Spleen (tissue), 11 donors: Measurements from ENCODE around the gene PTPRG. TPM values are rescaled to one million over a fixed set of nuclear protein-coding genes. Genes with fewer than 3 reads are reported as not detected.

Experiments
- DNase-seq: peaks from one replicate; pipeline ENCODE4 v3.0.0-alpha.2; 2020
- H3K27ac ChIP-seq, 8 donors: fragments of 200-600 bp; sonication (generic) in 7 of 8; 1 replicate in 4 of 8; 2 replicates in 4 of 8; pipeline versions ENCODE4 v1.5.0 to v1.8.0; 2016 to 2021; ENCODE audit warnings: inconsistent platforms in 4 of 8, mild to moderate bottlenecking in 4 of 8, moderate library complexity in 1 of 8
- H3K27me3 ChIP-seq, 7 donors: fragments of 200-600 bp; sonication (generic) in 6 of 7; replicated peaks in 1 of 7; 1 replicate in 4 of 7; 2 replicates in 3 of 7; pipeline versions ENCODE4 v1.5.0 to v1.8.0; 2016 to 2021; ENCODE audit warnings: inconsistent platforms in 3 of 7, mild to moderate bottlenecking in 1 of 7
- H3K36me3 ChIP-seq, 6 donors: fragments of 200-600 bp; sonication (generic) in 5 of 6; 1 replicate in 4 of 6; 2 replicates in 2 of 6; pipeline versions ENCODE4 v1.5.0 to v1.8.0; 2016 to 2021; ENCODE audit warnings: inconsistent platforms in 2 of 6
- H3K4me1 ChIP-seq, 6 donors: fragments of 200-600 bp; sonication (generic) in 5 of 6; 1 replicate in 3 of 6; 2 replicates in 3 of 6; pipeline versions ENCODE4 v1.5.0 to v1.8.0; 2016 to 2021; ENCODE audit warnings: inconsistent platforms in 3 of 6
- H3K4me3 ChIP-seq, 8 donors: fragments of 200-600 bp; sonication (generic) in 7 of 8; 1 replicate in 4 of 8; 2 replicates in 4 of 8; pipeline versions ENCODE4 v1.5.0 to v1.8.0; 2016 to 2021; ENCODE audit warnings: inconsistent platforms in 4 of 8, mild to moderate bottlenecking in 4 of 8, moderate library complexity in 2 of 8
- H3K9me3 ChIP-seq, 8 donors: fragments of 200-600 bp; sonication (generic) in 7 of 8; 1 replicate in 4 of 8; 2 replicates in 4 of 8; pipeline versions ENCODE4 v1.5.0 to v1.8.0; 2016 to 2021; ENCODE audit warnings: inconsistent platforms in 4 of 8
- CTCF ChIP-seq, 11 experiments: fragments of 200-600 bp in 7 of 11; fragments of 450-650 bp in 4 of 11; sonication (generic) in 4 of 11; IDR thresholded peaks in 8 of 11; conservative IDR thresholded peaks in 3 of 11; 1 replicate in 7 of 11; 2 replicates in 4 of 11; pipeline versions ENCODE4 v1.4.0 to v1.8.0; 2016 to 2021; ENCODE audit warnings: antibody characterized with exemption in 11 of 11, inconsistent platforms in 4 of 11, mild to moderate bottlenecking in 1 of 11
- POLR2A ChIP-seq, 3 donors: fragments of 450-650 bp; IDR thresholded peaks; one replicate each; pipeline ENCODE4 v1.5.1; 2017; ENCODE audit warnings: antibody characterized with exemption in 3 of 3, mild to moderate bottlenecking in 1 of 3
- POLR2AphosphoS5 ChIP-seq, 3 donors: sonication (generic); formaldehyde crosslinking; IDR thresholded peaks; one replicate each; pipeline ENCODE4 v1.5.1; 2017; ENCODE audit warnings: antibody characterized with exemption in 3 of 3
- WGBS, 5 donors: extraction: QIAGEN DNeasy Blood & Tissue Kit in 3 of 5; methylation state at CpG; one replicate each; pipeline versions ENCODE4 v1.1.5 to v1.1.7; 2013 to 2018; 5-methylcytosine and 5-hydroxymethylcytosine counted together
- intact Hi-C: fragments of 100-400 bp; cut with DNase I; formaldehyde crosslinking; loops from one replicate; pipeline ENCODE4 v1.15.0; 2023; ENCODE audit warnings: low total_unique reads
- polyA plus RNA-seq, 3 donors: library from polyadenylated mRNA; stranded (reverse); fragments of 200-250 nt; gene quantifications; one replicate each; pipeline ENCODE4 v1.2.1, GENCODE V29; 2013
- total RNA-seq, 7 donors: library from RNA; depleted of rRNA in 3 of 7; stranded (reverse); fragments of >200 nt in 3 of 7; fragmentation: NEBNext Ultra II Directional in 4 of 7; extraction: Animal tissue kit (Norgen Biotek cat#: 25700) in 4 of 7; gene quantifications; one replicate each; pipeline versions ENCODE4 v1.1.0 to v1.2.1, GENCODE V29; 2016 to 2021
- donor health status: healthy with polysubstance abuse.
- donor health status: DM: no; HTN: no; CAD: no; lungs with moderate emphysema.
- donor health status: DM: no; HTN: no; CAD: no.
- donor health status: Bipolar disorder and iron deficiency.
- donor health status: healthy.
- donor health status: DM: no; HTN: no; CAD: no.
- donor health status: DM: yes; HTN: yes; CAD: no.

The PTPRG gene
- total and polyA plus RNA-seq, 10 donors, result 0.89 to 77.0 (median 34.5) TPM

GRCh38 chr3:61961900-61962299 lies 400.5 kb downstream of the PTPRG start:
- Histone ChIP-seq H3K9me3 (no peaks in the 10 kb centered on the region), H3K4me1 (no peaks in the 10 kb centered on the region), H3K27me3 (no peaks in the 10 kb centered on the region), H3K27ac (no peak overlapping the region), H3K4me3 (no peak overlapping the region), H3K36me3 (no peaks in the 10 kb centered on the region)
- no peak for TF ChIP-seq POLR2A (IDR thresholded peaks at IDR 0.05)
- TF ChIP-seq CTCF (IDR thresholded peaks at IDR 0.05 in 8 of 11, conservative IDR thresholded peaks at IDR 0.05 in 3 of 11), result no peak
- TF ChIP-seq POLR2AphosphoS5 (IDR thresholded peaks at IDR 0.05), result no peak
- WGBS, 5 donors, result 88 to 94% (median 89%) methylated on average over 3 of the region's 3 CpGs
- no peak for DNase-seq
- intact Hi-C loops, result no loop called here

GRCh38 chr3:61964566-61964965 lies 403.2 kb downstream of the PTPRG start:
- Histone ChIP-seq H3K4me1 (no peaks in the 10 kb centered on the region), H3K27me3 (no peaks in the 10 kb centered on the region), H3K9me3 (no peaks in the 10 kb centered on the region), H3K27ac (no peak overlapping the region), H3K36me3 (no peaks in the 10 kb centered on the region), H3K4me3 (no peak overlapping the region)
- TF ChIP-seq POLR2A (IDR thresholded peaks at IDR 0.05) (no peak), POLR2AphosphoS5 (IDR thresholded peaks at IDR 0.05) (no peak), CTCF (IDR thresholded peaks at IDR 0.05 in 8 of 11, conservative IDR thresholded peaks at IDR 0.05 in 3 of 11) (no peak)
- WGBS, 5 donors, result 87 to 93% (median 90%) methylated on average over 8 of the region's 8 CpGs
- no peak for DNase-seq
- intact Hi-C loops, result no loop called here

- Histone ChIP-seq H3K36me3 (no peaks in the 10 kb centered on the region), H3K4me3 (no peak overlapping the region), H3K27me3 (no peaks in the 10 kb centered on the region), H3K9me3 (no peaks in the 10 kb centered on the region), H3K27ac (no peak overlapping the region), H3K4me1 (no peaks in the 10 kb centered on the region)
- intact Hi-C loops, result no loop called here
- TF ChIP-seq POLR2A (IDR thresholded peaks at IDR 0.05), result no peak
- TF ChIP-seq CTCF (IDR thresholded peaks at IDR 0.05 in 8 of 11, conservative IDR thresholded peaks at IDR 0.05 in 3 of 11), result no peak
- DNase-seq, result no peak
- WGBS, 5 donors, result 88 to 95% (median 91%) methylated on average over 2 of the region's 2 CpGs
Measured at GRCh38 chr3:61965770-61966131, 404.4 kb downstream of the PTPRG start.

- DNase-seq, result no peak
- TF ChIP-seq POLR2AphosphoS5 (IDR thresholded peaks at IDR 0.05), result no peak
- Histone ChIP-seq H3K9me3 (no peaks in the 10 kb centered on the region), H3K4me3 (no peak overlapping the region), H3K4me1 (no peaks in the 10 kb centered on the region), H3K27me3 (no peaks in the 10 kb centered on the region), H3K27ac (no peak overlapping the region), H3K36me3 (no peaks in the 10 kb centered on the region)
- intact Hi-C loops, result no loop called here
- WGBS, 5 donors, result 65 to 98% (median 93%) methylated on average over 2 of the region's 2 CpGs
Measured at GRCh38 chr3:61966200-61966599, 404.8 kb downstream of the PTPRG start.

GRCh38 chr3:61967019-61967418 lies 405.6 kb downstream of the PTPRG start:
- TF ChIP-seq POLR2AphosphoS5 (IDR thresholded peaks at IDR 0.05), result no peak
- TF ChIP-seq CTCF (IDR thresholded peaks at IDR 0.05 in 8 of 11, conservative IDR thresholded peaks at IDR 0.05 in 3 of 11), result no peak
- no peak for TF ChIP-seq POLR2A (IDR thresholded peaks at IDR 0.05)
- 88 to 98% (median 91%) methylated on average over 2 of the region's 2 CpGs for WGBS, 5 donors
- Histone ChIP-seq H3K27me3 (no peaks in the 10 kb centered on the region), H3K4me1 (no peaks in the 10 kb centered on the region), H3K4me3 (no peak overlapping the region), H3K9me3 (no peaks in the 10 kb centered on the region), H3K27ac (no peak overlapping the region), H3K36me3 (no peaks in the 10 kb centered on the region)
- no peak for DNase-seq
- intact Hi-C loops, result no loop called here
